ENCODE data around the gene CGA.

Gene CGA

DNA sequence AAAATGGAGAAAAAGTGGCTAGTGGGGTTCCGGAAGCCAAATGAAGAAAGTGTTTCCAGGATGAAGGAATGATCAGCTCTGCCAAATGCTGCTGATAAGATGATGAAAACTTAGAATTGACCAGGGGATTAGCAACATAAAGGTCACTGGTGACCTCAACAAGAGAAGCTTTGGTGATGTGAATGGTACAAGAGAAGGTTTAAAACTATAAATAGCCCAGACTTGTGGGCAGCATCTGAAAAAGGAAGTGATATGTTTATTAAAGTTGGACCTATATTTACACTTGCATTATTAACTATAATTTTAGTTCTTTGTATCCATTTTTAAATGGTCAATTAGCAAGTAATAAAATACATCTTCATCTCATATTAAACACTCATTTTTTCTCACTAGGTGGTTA lies 45.1 kb downstream of the CGA start:
- TF ChIP-seq, protein P1, sequence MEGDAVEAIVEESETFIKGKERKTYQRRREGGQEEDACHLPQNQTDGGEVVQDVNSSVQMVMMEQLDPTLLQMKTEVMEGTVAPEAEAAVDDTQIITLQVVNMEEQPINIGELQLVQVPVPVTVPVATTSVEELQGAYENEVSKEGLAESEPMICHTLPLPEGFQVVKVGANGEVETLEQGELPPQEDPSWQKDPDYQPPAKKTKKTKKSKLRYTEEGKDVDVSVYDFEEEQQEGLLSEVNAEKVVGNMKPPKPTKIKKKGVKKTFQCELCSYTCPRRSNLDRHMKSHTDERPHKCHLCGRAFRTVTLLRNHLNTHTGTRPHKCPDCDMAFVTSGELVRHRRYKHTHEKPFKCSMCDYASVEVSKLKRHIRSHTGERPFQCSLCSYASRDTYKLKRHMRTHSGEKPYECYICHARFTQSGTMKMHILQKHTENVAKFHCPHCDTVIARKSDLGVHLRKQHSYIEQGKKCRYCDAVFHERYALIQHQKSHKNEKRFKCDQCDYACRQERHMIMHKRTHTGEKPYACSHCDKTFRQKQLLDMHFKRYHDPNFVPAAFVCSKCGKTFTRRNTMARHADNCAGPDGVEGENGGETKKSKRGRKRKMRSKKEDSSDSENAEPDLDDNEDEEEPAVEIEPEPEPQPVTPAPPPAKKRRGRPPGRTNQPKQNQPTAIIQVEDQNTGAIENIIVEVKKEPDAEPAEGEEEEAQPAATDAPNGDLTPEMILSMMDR (IDR thresholded peaks at IDR 0.05), result no peak
- Histone ChIP-seq H3K9me3 (no peaks in the 10 kb centered on the region), H3K4me3 (ENCODE audit: low read depth in 1 of 2, low read length in 1 of 2) (no peak overlapping the region), H3K36me3 (no peaks in the 10 kb centered on the region), H3K27ac (no peak overlapping the region), H3K4me1 (ENCODE audit: control insufficient read depth in 1 of 2, insufficient read depth in 1 of 2, low read depth in 1 of 2, low read length in 1 of 2) (no peaks in the 10 kb centered on the region), H3K27me3 (peaks cover 82% of the 10 kb centered on the region)

DNA sequence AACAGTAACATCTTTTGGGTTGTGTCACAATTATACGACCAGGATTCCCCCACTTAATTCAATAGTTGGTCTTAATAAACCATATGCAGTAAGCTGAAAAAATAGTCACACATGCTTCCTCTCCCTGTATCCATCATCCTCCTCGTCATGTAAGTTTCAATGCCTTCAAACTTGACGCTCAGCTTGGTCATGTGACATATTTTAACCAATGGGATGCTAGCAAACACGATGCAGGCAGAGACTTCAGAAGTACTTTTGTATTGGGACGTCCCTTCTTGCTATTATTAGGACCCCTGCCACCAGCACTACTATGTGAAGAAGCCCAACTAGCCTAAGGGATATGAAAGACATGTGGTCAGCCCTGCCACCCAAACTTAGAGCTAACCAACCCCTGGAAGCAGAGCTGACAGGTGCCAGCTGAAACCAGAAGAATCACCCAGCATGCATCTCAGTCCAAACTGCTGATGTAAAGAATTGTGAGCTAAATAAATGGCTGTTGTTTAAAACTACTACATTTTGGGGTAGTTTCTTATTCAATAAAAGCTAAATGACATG lies 49.3 kb downstream of the CGA start:
- no peaks in the 10 kb centered on the region for H3K36me3 ChIP-seq

DNA sequence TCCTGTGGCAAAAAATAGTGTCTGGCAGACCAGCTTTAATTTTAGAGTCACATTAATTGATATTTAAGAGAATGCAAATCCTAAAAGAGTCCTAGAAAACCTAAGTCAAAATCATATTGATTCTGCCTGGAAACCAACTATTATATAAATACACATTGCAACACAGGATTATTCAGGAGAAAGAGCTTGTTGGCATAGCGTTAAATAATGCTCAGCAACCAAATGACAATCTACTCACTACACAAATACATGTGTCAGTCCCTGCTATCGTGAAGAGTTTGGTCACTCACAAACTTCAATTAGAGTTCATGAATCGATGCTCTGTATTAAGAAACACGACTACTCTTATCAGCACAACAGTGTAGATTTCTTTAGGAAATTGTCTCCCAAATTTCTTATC lies 54.2 kb downstream of the CGA start:
- Histone ChIP-seq H3K36me3 (no peaks in the 10 kb centered on the region), H3K4me1 (ENCODE audit: control insufficient read depth in 1 of 2, insufficient read depth in 1 of 2, low read depth in 1 of 2, low read length in 1 of 2) (no peaks in the 10 kb centered on the region), H3K27me3 (peaks cover 19% of the 10 kb centered on the region), H3K4me3 (ENCODE audit: low read depth in 1 of 2, low read length in 1 of 2) (no peak overlapping the region), H3K9me3 (no peaks in the 10 kb centered on the region), H3K27ac (no peak overlapping the region)
- TF ChIP-seq, protein P1 (IDR thresholded peaks at IDR 0.05), result no peak

More for the DNA sequence above, 49.3 kb downstream of the CGA start:
- Histone ChIP-seq H3K27me3 (peaks cover 54% of the 10 kb centered on the region), H3K9me3 (no peaks in the 10 kb centered on the region), H3K4me1 (ENCODE audit: control insufficient read depth in 1 of 2, insufficient read depth in 1 of 2, low read depth in 1 of 2, low read length in 1 of 2) (no peaks in the 10 kb centered on the region), H3K27ac (no peak overlapping the region), H3K4me3 (ENCODE audit: low read depth in 1 of 2, low read length in 1 of 2) (no peak overlapping the region)
- TF ChIP-seq, protein P1 (IDR thresholded peaks at IDR 0.05), result no peak
